Forelimb muscle (tissue), 1 donor: ENCODE data around the gene PSMG3. TPM values are rescaled to one million over a fixed set of nuclear protein-coding genes. Genes with fewer than 3 reads are reported as not detected.

Experiments
- DNase-seq: peaks from one replicate; pipeline ENCODE4 v3.0.0-alpha.2; 2013; ENCODE audit warnings: low read depth
- polyA plus RNA-seq: library from polyadenylated mRNA; unstranded; fragments of 120-200 nt; gene quantifications from one replicate; pipeline ENCODE4 v1.2.1, GENCODE V29; 2013; ENCODE audit not compliant: insufficient read length

The PSMG3 gene
- polyA plus RNA-seq, 1 donor: 19.2 TPM

DNA sequence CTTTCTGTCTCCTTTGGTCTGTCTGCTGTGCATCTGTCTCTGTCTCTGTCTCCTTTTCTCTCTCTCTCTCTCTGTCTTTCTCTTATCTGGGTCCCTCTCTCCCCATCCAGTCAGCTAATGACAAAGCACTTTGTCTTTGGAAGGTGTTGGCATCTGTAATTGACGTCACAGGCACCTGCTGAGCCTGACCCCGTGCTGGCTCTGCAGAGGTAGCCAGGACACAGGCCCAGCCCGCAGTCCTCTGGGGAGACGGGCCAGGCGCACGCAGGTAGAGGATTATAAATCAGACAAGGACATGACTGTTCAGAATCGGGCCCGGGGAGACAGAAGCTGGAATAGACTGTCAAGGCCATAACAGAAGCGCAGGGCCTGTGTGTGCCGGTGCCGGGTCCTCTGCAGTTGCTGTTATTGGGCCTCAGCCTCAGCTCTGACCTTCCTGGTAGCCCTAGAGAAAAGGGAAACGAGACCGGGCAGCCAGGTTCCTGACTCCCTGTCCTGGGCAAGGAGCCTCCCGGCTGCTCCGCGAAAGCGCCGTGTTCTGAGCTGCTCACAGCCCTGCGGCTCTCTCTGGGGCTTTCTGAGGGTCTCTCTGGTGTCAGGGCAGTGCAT, 10.7 kb upstream of the PSMG3 start:
- no peak for DNase-seq

GRCh38 chr7:1579481-1580421, 9.9 kb upstream of the PSMG3 start:
- DNase-seq: no peak

- DNase-seq: no peak
Measured at GRCh38 chr7:1578513-1578912, 8.7 kb upstream of the PSMG3 start.

DNA sequence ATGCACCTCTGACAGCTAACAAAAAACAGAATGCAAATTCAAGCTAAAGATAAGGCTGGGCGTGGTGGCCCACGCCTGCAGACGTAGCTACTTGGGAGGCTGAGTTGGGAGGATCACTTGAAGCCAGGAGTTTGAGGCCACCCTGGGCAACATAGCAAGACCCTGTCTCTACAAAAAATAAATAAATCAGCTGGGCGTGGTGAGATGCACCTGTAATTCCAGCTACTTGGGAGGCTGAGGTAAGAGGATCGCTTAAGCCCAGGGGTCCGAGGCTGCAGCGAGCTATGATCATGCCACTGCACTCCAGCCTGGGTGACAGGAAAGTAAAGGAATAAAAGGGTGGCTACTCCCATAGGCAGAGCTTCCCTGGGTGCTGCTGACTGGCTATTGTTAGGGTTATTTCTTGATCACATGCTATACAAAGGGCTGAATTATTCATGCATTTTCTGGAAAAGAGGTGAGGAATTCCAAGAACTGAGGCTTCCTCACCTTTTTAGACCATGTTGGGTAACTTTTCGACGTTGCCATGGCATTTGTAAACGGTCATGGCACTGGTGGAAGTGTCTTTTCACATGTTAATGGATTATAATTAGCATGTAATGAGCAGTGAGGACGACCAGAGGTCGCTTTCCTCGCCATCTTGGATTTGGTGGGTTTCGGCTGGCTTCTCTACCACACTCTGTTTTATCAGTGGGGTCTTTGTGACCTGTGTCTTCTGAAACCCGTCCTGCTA, 6.9 kb upstream of the PSMG3 start:
- no peak for DNase-seq

DNA sequence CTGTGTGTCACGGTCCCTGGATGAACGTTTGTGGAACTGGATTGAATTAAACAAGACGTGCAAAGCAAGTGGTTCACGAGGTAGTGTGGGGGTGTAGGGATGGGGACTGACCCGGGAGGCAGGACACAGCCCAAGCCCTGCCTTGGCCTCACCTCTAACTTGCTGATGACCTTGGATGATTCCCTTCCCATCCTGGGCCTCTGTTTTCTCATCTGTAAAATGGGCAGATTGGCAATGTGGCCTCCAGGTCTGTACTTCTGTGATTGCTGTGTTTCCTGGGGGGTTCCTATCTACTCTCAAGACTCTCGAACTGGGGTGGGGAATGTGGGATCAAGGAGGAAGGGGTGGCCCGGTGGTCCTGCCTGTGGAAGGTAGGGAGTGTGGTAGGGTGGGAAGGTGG, 6.0 kb upstream of the PSMG3 start:
- DNase-seq: no peak

DNA sequence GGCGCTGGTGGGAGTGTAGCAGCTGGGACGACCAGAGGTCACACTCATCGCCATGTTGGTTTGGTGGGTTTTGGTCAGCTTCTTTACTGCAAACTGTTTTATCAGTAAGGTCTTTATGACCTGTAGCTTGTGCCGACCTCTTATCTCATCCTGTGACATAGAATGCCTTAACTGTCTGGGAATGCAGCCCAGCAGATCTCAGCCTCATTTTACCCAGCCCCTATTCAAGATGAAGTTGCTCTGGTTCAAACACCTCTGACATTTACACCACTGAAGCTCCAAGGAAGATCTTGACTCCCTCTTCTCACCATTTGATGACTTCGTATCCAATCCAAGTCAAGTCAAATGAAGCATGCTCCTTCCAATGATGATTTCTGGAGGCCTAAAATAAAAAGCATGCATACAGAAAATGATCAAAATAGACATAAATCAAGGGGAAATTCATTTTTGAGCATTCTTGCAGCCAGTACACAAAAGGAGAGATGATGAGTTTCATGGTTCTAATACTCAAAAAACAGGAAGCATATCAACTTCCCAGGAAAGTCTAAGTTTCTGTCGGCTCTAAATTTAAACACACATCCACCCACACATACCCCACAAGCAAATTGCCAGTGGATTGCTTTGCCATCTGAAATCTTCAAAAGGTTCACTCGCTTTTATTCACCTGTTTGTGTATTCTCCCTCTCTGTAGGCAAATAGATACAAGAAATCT, 2.4 kb upstream of the PSMG3 start:
- DNase-seq: no peak

DNA sequence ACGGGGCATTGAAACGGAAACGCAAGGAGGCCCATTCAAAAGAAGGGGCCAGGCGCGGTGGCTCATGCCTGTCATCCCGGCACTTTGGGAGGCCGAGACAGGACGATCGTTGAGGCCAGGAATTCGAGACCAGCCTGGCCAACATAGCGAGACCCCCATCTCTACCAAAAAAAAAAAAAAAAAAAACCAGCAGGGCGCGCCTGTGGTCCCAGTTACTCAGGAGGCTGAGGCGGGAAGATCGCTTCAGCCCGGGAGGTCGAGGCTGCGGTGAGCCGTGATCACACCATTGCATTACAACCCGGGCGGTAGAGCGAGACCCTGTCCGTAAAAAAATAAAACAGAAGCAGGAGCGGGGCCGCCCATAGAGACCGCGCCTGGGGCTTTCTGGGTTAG, 396 bp downstream of the PSMG3 start:
- DNase-seq: no peak

GRCh38 chr7:1569016-1569415, 816 bp downstream of the PSMG3 start:
- no peak for DNase-seq

DNA sequence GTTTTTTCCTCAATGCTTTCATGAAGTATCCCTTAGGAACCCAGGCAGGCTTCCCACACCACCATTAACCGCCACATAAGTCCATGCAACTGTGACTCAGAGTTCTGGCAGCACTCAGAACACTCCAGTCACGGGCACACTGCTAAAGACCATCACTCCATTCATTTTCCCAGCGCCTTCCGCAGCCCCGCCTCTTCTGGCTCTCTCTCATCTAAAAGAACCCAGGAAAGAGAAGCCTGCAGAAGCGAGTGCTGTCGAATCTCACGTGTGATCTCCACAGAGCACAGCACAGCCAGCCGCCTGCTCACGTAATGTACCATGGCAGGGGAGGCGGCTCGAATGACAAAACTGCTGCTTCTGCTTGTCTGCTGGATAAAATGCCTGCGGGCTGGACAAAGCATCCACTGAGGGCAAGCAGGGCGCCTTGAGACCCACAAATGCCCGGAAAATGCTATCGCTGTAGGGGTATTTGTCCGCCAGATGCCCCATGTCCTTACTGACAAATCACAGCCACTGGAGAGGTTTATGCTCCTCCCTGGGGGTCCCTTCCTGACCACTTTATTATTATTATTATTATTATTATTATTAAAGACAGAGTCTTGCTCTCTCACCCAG, 1.8 kb downstream of the PSMG3 start:
- no peak for DNase-seq

DNA sequence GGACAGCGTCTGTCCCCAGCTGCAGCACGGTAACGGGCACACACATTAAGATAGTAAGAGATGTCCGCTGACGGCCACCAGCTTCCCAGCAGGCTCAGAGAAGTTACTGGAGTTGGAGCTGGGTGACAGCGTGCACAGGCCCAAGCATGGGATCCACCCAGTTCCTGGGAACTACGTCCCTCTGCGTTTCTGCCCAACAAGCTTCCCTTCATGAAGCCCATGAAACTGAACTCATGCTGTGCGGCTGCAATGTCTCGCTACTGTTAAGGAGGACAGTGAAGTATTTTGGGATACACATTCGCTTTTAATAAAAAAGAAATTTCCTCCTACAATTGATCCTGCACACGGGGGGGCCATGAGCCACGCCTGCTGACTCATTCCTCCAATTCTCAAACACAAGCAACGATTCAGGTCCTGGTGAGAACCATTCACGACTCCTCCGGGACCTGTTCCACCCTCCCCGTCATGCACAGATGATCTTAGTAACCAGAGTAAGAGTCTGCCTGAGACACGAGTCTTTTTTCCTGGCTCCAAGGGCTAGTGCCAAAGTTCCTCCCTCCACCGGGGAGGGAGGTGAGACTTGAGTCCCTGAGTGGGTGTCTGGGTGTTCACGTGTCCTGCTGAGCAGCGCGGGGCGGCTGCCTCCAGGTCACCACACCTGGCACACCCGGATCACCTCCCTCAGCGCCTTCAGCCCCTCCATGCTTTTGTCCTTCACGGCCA, 2.6 kb downstream of the PSMG3 start:
- no peak for DNase-seq

DNA sequence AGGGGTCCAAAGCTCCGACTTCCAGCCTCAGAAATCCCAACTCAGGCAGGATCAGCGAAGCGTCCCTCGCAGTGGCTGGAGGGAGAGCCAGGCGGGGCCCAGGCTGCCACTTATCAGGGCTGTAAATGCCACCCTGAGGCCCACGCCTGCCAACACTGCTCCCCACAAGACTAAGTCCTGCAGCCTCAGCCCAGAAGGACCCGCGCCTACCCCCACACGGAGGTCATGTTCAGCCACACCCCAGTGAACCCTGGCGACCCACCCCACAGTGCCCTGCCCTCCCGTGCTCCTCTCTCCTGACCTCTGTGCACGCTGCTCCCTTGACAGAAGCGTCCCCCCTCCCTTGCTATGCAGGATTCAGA, 3.2 kb downstream of the PSMG3 start:
- DNase-seq: no peak

- no peak for DNase-seq
Measured at GRCh38 chr7:1564603-1565022, 5.2 kb downstream of the PSMG3 start.

DNA sequence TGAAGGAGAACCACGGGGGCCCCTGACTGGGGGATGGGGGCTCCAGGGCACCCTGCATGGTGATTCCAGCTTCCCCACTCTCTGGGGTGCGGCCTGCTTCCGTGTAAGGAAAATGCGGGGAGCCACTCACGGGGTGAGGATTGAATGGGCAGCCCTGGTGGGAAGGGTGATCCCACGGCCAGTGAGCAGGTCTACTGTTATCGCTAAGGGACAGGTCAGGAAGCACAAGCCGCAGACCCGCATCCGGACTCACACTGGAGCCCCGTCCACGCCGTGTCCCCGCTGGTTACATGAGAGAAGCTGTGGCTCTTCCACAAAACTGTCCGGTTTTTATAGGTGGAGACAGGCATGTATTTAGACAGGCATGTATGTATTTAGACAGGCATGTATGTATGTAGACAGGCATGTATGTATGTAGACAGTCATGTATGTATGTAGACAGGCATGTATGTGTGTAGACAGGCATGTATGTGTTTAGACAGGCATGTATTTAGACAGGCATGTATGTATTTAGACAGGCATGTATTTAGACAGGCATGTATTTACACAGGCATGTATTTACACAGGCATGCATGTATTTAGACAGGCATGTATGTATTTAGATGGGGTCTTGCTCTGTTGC, 5.7 kb downstream of the PSMG3 start:
- no peak for DNase-seq

DNA sequence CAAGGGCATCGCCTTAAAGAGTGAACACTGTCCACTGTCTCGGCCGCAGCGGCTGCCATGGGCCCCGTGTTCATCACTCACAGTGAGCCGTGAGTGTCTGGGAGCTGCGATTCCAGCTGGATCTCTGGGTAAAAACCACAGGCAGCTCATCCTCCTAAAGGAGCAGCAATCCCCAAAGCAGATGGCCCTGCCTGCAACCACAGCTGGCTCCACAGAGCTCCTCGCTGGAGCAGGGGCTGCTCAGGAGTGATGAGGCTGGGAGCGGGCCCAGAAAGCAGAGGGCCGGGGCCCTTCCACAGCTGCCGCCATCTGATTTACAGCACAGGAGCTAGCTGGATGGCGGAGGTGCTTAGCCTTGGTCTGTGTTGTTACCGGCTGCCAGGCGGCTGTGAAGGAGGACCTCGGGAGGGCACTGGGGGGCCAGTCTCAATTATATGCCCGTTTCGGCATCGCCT, 7.2 kb downstream of the PSMG3 start:
- DNase-seq: no peak

- DNase-seq: no peak
Measured at GRCh38 chr7:1562116-1562515, 7.7 kb downstream of the PSMG3 start.

- DNase-seq: no peak
Measured at GRCh38 chr7:1561036-1561940, 8.5 kb downstream of the PSMG3 start.

DNA sequence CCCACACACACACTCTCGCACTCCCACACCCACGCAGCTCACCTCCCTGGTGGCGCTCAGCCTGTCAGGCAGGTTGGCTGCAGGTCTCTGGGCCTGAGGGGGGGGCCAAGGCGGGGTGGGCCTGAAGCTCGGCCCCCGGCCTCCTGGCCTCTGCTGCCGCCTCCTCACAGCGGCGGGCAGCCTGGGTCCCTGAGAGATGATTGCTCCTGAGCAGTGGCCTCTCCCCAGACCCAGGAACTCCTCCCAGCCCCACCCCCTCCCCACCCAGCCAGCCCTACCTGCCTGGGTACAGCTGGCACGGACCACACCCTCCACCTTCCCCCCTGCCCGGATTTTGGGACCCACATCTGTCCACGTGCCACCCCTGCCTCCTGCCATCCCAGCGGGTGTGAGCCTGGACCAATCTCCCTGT, 9.2 kb downstream of the PSMG3 start:
- DNase-seq: no peak

DNA sequence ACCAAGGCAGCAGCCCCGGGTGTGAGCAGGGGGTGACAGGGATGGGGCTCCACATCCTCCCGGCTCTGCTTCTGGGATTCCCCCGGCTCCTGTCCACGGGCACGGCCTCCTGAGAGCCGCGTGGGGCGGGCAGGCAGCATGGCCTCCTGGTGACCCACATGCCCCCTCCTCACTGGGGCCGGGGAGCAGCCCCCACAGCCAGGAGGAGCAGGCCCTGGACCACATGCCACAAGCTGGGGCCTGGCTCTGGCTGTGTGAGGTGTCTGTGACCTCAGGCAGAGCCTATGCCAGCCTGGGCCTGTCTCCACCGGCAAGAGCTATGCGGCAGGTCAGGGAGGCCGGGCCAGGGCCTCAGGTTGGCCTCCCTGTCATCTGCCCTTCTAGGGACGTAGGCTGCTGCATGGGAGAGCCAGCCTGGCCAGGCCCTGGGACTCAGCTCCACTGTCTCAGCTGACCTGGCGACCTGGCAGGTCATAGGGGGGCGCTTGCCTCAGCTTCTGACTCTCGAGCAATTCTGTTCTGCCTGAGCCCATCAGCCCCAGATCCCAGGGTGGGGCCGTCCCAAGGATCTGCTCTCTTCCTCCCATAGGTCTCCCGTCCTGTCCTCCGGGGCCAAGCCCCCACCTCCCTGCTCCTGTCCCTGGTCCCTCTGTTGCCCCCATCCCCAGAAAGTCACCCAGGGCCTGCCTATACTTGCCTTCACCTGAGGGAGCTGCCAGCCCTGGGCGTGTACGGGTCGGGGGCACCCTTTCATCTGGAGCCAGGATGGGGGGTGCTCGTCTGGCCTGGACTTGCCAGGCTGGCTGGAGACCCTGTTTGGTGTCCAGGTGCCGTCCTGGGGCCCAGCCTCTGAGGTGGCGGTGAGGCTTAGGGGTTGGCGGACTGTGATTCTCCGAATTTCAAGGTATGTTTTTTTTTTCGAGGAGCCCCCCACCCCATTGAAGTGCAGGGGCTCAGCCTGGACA, 9.9 kb downstream of the PSMG3 start:
- no peak for DNase-seq
